GM21390 (cell line): Measurements from ENCODE around the gene SLC17A5.
A peak's percentile ranks its signal among the peaks of the same experiment; 100 is the strongest.
"Not testable (repeated sequence)": the region's sequence is repeated elsewhere in the genome, so short reads cannot be mapped to it uniquely, and the experiment has no call there.

Experiments used
- ATAC-seq: cut with Tn5 transposase; IDR thresholded peaks from one replicate; pipeline ENCODE4 v1.9.1; 2021; ENCODE audit not compliant: unreplicated experiment

Gene SLC17A5

DNA sequence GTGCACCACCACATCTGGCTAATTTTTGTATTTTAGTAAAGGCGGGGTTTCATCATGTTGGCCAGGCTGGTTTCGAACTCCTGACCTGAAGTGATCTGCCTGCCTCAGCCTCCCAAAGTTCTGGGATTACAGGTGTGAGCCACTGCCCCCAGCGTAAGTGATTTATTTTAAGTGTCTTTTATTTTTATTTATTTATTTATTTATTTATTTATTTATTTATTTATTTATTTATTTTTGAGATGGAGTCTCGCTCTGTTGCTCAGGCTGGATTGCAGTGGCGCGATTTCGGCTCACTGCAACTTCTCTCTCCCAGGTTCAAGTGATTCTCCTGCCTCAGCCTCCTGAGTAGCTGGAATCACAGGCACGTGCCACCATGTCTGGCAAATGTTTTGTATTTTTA, 30.3 kb downstream of the SLC17A5 start:
- not testable (repeated sequence) for ATAC-seq

DNA sequence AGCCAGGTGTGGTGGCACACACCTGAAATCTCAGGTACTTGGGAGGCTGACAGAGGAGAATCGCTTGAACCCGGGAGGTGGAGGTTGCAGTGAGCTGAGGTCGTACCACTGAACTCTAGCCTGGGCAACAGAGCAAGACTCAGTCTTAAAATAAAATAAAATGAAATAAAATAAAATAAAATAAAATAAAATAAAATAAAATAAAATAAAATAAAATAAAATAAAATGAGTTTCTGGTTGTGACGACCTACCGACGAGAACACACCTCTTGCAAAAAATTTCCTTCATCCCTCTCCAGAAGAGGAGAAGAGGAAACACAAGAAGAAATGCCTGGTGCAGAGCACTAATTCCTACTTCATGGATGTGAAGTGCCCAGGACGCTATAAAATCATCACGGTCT, 35.7 kb downstream of the SLC17A5 start:
- ATAC-seq, result not testable (repeated sequence)

GRCh38 chr6:73614802-73615201, 39.0 kb downstream of the SLC17A5 start:
- no peak for ATAC-seq

DNA sequence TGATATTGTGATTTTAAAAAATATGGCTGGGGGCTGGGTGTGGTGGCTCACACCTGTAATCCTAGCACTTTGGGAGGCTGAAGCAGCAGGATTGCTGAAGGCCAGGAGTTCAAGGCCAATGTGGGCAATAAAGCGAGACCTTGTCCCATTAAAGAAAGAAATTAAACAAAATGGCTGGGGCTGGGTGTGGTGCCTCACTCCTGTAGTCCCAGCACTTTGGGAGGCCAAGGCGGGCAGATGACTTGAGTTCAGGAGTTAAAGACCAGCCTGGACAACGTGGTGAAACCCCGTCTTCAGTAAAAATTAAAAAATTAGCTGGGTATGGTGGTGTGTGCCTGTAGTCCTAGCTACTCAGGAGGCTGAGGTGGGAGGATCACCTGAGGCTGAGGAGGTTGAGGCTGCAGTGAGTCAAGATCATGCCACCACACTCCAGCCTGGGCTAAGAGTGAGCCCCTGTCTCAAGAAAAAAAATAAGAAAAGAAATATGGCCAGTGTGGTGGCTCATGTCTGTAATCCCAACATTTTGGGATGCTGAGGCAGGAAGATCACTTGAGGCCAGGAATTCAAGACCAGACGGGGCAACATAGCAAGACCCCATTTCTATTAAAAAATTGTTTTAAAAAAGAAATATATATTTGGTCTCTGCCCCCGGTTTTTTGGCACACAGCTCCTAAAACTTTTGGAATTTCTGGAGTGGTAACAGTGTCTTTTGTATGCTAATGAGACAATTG, 39.8 kb downstream of the SLC17A5 start:
- ATAC-seq, result no peak

GRCh38 chr6:73612611-73613010, 41.2 kb downstream of the SLC17A5 start:
- no peak for ATAC-seq

GRCh38 chr6:73610444-73611275, 43.1 kb downstream of the SLC17A5 start:
- ATAC-seq, result no peak

- ATAC-seq, result no peak
Measured at GRCh38 chr6:73608761-73609160, 45.0 kb downstream of the SLC17A5 start.

GRCh38 chr6:73606428-73606827, 47.4 kb downstream of the SLC17A5 start:
- ATAC-seq, result no peak

DNA sequence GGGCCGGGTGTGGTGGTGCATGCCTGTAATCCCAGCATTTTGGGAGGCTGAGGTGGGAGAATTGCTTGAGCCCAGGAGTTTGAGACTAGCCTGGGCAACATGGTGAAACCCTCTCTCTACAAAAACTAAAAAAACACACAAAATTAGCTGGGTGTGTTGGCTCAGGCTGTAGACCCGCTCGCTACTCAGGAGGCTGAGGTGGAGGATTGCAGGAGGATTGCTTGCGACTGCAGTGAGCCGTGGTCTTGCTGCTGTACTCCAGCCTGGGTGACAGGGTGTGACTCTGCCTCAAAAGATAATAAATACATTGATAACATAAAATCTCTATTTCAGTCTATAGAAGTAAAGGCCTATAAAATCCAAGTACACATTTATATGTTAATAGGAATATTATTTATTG, 49.3 kb downstream of the SLC17A5 start:
- ATAC-seq, result no peak

DNA sequence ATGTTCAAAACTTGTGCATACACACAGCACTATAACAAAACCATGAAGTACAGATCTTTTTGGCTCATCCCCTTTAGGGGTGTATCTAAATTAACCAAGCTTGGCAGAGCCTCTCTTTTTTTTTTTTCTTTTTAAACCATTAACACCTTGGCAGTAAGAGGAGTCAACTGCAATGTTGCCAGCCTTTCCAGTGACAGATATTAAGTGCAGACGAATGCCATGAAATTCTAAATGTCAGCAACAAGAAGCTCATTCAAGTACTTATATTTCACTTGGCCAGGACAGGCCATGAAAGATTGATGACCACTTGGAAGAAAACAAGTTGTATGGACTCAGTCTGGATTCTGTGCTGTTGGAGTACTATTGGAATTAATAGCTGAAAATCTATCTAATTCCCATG, 49.8 kb downstream of the SLC17A5 start:
- ATAC-seq, result no peak

- no peak for ATAC-seq
Measured at GRCh38 chr6:73586416-73586974, 67.3 kb downstream of the SLC17A5 start.

GRCh38 chr6:73585566-73586415, 68.0 kb downstream of the SLC17A5 start:
- peak; percentile 87 for ATAC-seq

DNA sequence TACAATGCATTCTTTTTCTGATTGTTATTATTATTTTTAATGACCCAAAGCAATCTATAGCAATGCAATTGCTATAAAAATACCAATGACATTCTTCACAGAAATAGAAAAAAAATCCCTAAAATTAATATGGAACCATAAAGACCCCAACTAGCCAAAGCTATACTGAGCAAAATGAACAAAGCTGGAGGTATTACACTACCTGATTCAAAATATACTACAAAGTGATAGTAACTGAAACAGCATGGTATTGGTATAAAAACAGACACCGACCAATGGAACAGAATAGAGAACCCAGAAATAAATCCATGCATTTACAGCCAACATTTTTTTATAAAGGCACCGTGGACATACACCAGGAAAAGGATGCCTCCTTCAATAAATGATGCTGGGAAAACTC, 72.5 kb downstream of the SLC17A5 start:
- no peak for ATAC-seq

GRCh38 chr6:73580247-73581149, 73.3 kb downstream of the SLC17A5 start:
- peak; percentile 70 for ATAC-seq

DNA sequence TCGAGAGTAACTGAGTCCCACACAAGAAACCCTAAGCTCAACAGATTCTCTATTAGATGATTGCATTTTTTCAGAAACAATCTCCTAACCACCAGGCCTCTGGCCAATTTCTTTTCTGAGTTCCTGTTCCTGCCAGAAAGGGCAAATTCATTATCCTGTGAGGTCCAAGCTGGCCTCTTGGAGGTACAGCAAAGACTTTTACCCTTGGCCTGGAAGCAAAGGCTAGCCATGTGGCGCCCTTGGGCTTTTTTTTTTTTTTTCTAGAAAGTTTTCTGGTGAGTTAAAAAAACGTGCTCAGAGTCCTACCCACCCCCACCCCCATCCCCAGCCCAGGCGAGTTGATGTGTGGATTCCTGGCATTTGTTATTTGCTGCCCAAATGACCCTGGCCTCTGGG, 73.9 kb downstream of the SLC17A5 start:
- ATAC-seq, result no peak

GRCh38 chr6:73579389-73579788, 74.4 kb downstream of the SLC17A5 start:
- ATAC-seq, result no peak

- no peak for ATAC-seq
Measured at GRCh38 chr6:73577676-73578075, 76.1 kb downstream of the SLC17A5 start.

- ATAC-seq, result not testable (repeated sequence)
Measured at GRCh38 chr6:73572531-73572930, 81.3 kb downstream of the SLC17A5 start.

- not testable (repeated sequence) for ATAC-seq
Measured at GRCh38 chr6:73571218-73572181, 82.3 kb downstream of the SLC17A5 start.
